Esophagus squamous epithelium (tissue), 5 donors: ENCODE measurements around the gene TNRC6A. TPM values are rescaled to one million over a fixed set of nuclear protein-coding genes. Genes with fewer than 3 reads are reported as not detected.
"Not testable (repeated sequence)": the region's sequence is repeated elsewhere in the genome, so short reads cannot be mapped to it uniquely, and the experiment has no call there.

Experiments used
- DNase-seq: peaks from one replicate; lab custom pipeline; 2025; lab: John Stamatoyannopoulos, UW
- H3K27ac ChIP-seq, 4 donors: fragments of 200-600 bp; sonication (generic); one replicate each; pipeline ENCODE4 v1.5.1; 2016 to 2019; ENCODE audit warnings: mild to moderate bottlenecking in 1 of 4
- H3K27me3 ChIP-seq, 4 donors: fragments of 200-600 bp; sonication (generic); 1 replicate in 3 of 4; 2 replicates in 1 of 4; pipeline versions ENCODE4 v1.5.1 to v1.6.0; 2017 to 2021; ENCODE audit warnings: antibody characterized with exemption in 1 of 4
- H3K36me3 ChIP-seq, 3 donors: fragments of 200-600 bp; sonication (generic); one replicate each; pipeline ENCODE4 v1.5.1; 2016 to 2019
- H3K4me1 ChIP-seq, 3 donors: fragments of 200-600 bp; sonication (generic); one replicate each; pipeline ENCODE4 v1.5.1; 2017 to 2019
- H3K4me3 ChIP-seq, 4 donors: fragments of 200-600 bp; sonication (generic); 1 replicate in 3 of 4; 2 replicates in 1 of 4; pipeline ENCODE4 v1.5.1; 2016 to 2019; ENCODE audit warnings: mild to moderate bottlenecking in 2 of 4, moderate library complexity in 1 of 4
- H3K9me3 ChIP-seq, 3 donors: fragments of 200-600 bp; sonication (generic); one replicate each; pipeline ENCODE4 v1.5.1; 2016 to 2019
- POLR2A ChIP-seq, 4 donors: fragments of 450-650 bp; IDR thresholded peaks; one replicate each; pipeline ENCODE4 v1.6.1; 2017; ENCODE audit warnings: antibody characterized with exemption in 4 of 4, mild to moderate bottlenecking in 4 of 4, moderate library complexity in 3 of 4
- WGBS, 2 donors: methylation state at CpG; one replicate each; pipeline ENCODE4 v1.1.5; 2018; 5-methylcytosine and 5-hydroxymethylcytosine counted together
- intact Hi-C: fragments of 100-400 bp; cut with DNase I; formaldehyde crosslinking; loops from one replicate; pipeline ENCODE4 v1.15.0; 2022
- total RNA-seq, 4 donors: library from RNA; depleted of rRNA; stranded (reverse); fragments of >200 nt; gene quantifications; one replicate each; pipeline ENCODE4 v1.1.0, GENCODE V29; 2016
- TF ChIP-seq, protein P1 (sequence below), 6 experiments: fragments of 450-650 bp in 4 of 6; fragments of 200-600 bp in 2 of 6; sonication (generic) in 2 of 6; IDR thresholded peaks; one replicate each; pipeline ENCODE4 v1.5.1; 2016 to 2019; ENCODE audit warnings: antibody characterized with exemption in 6 of 6, mild to moderate bottlenecking in 4 of 6, moderate library complexity in 4 of 6
- donor health status: DM: yes; HTN: yes; CAD: no.

Gene TNRC6A
- total RNA-seq, 4 donors from 2014 or later = 12.3 to 34.0 (median 18.5) TPM

GRCh38 chr16:24701521-24701951 is 27.9 kb upstream of the TNRC6A start:
- DNase-seq = no peak
- Histone ChIP-seq H3K27ac (peak overlapping the region; percentile 44 to 83 (median 73)), H3K27me3 (no peaks in the 10 kb centered on the region), H3K4me1 (peaks cover 4 to 23% (median 13%) of the 10 kb centered on the region in 3 donors), H3K4me3 (no peak overlapping the region), H3K36me3 (no peaks in the 10 kb centered on the region), H3K9me3 (no peaks in the 10 kb centered on the region)
- TF ChIP-seq POLR2A (IDR thresholded peaks at IDR 0.05) = no peak
- TF ChIP-seq, protein P1, sequence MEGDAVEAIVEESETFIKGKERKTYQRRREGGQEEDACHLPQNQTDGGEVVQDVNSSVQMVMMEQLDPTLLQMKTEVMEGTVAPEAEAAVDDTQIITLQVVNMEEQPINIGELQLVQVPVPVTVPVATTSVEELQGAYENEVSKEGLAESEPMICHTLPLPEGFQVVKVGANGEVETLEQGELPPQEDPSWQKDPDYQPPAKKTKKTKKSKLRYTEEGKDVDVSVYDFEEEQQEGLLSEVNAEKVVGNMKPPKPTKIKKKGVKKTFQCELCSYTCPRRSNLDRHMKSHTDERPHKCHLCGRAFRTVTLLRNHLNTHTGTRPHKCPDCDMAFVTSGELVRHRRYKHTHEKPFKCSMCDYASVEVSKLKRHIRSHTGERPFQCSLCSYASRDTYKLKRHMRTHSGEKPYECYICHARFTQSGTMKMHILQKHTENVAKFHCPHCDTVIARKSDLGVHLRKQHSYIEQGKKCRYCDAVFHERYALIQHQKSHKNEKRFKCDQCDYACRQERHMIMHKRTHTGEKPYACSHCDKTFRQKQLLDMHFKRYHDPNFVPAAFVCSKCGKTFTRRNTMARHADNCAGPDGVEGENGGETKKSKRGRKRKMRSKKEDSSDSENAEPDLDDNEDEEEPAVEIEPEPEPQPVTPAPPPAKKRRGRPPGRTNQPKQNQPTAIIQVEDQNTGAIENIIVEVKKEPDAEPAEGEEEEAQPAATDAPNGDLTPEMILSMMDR (IDR thresholded peaks at IDR 0.05) = no peak
- WGBS, 2 donors = 18 to 23% methylated on average over 4 to 5 of the region's 5 CpGs
- intact Hi-C loops = no loop called here

GRCh38 chr16:24707760-24708159 is 21.7 kb upstream of the TNRC6A start:
- intact Hi-C loops, H3K27ac ChIP-seq, H3K27me3 ChIP-seq, H3K4me3 ChIP-seq, H3K4me1 ChIP-seq, H3K36me3 ChIP-seq, DNase-seq, H3K9me3 ChIP-seq: not testable (repeated sequence)
- 57 to 77% methylated on average over 7 of the region's 7 CpGs for WGBS, 2 donors

- no peaks in the 10 kb centered on the region for H3K36me3 ChIP-seq
- intact Hi-C loops = no loop called here
- DNase-seq = no peak
- H3K27ac ChIP-seq = no peak overlapping the region
- no peak overlapping the region for H3K4me3 ChIP-seq
- TF ChIP-seq POLR2A (IDR thresholded peaks at IDR 0.05) = no peak
- TF ChIP-seq, protein P1 (IDR thresholded peaks at IDR 0.05) = no peak
- no peaks in the 10 kb centered on the region for H3K4me1 ChIP-seq
- H3K27me3 ChIP-seq = no peaks in the 10 kb centered on the region
- H3K9me3 ChIP-seq = peaks cover 0 to 8% (median 0%) of the 10 kb centered on the region in 3 donors
Observed at GRCh38 chr16:24713379-24713778, 16.1 kb upstream of the TNRC6A start.

- TF ChIP-seq POLR2A (IDR thresholded peaks at IDR 0.05) = no peak
- TF ChIP-seq, protein P1 (IDR thresholded peaks at IDR 0.05) = no peak
- no peaks in the 10 kb centered on the region for H3K36me3 ChIP-seq
- H3K9me3 ChIP-seq = peaks cover 0 to 8% (median 0%) of the 10 kb centered on the region in 3 donors
- intact Hi-C loops = no loop called here
- 60 to 64% methylated on average over 6 of the region's 6 CpGs for WGBS, 2 donors
- H3K4me3 ChIP-seq = no peak overlapping the region
- no peaks in the 10 kb centered on the region for H3K4me1 ChIP-seq
- DNase-seq = no peak
- H3K27me3 ChIP-seq = no peaks in the 10 kb centered on the region
- H3K27ac ChIP-seq = no peak overlapping the region
Observed at GRCh38 chr16:24717411-24717810, 12.0 kb upstream of the TNRC6A start.

GRCh38 chr16:24718967-24719521 is 10.4 kb upstream of the TNRC6A start:
- H3K27ac ChIP-seq = no peak overlapping the region
- H3K27me3 ChIP-seq = no peaks in the 10 kb centered on the region
- H3K4me3 ChIP-seq = no peak overlapping the region
- TF ChIP-seq, protein P1 (IDR thresholded peaks at IDR 0.05) = no peak
- no peak for TF ChIP-seq POLR2A (IDR thresholded peaks at IDR 0.05)
- DNase-seq = no peak
- no peaks in the 10 kb centered on the region for H3K36me3 ChIP-seq
- intact Hi-C loops = no loop called here
- WGBS, 2 donors = 91 to 92% methylated on average over 6 of the region's 6 CpGs
- no peaks in the 10 kb centered on the region for H3K4me1 ChIP-seq
- H3K9me3 ChIP-seq = no peaks in the 10 kb centered on the region

- WGBS, 2 donors = 68 to 69% methylated on average over 6 of the region's 6 CpGs
Observed at GRCh38 chr16:24721830-24722238, 7.6 kb upstream of the TNRC6A start.

More at GRCh38 chr16:24721830-24722238, 7.6 kb upstream of the TNRC6A start:
- no peak for TF ChIP-seq POLR2A (IDR thresholded peaks at IDR 0.05)
- TF ChIP-seq, protein P1 (IDR thresholded peaks at IDR 0.05) = no peak
- Histone ChIP-seq H3K36me3 (no peaks in the 10 kb centered on the region), H3K4me3 (no peak overlapping the region), H3K4me1 (no peaks in the 10 kb centered on the region), H3K9me3 (no peaks in the 10 kb centered on the region), H3K27me3 (no peaks in the 10 kb centered on the region), H3K27ac (no peak overlapping the region)
- intact Hi-C loops = no loop called here
- no peak for DNase-seq
